ENCODE results near the gene MSI2.
"Not testable (repeated sequence)": the region's sequence is repeated elsewhere in the genome, so short reads cannot be mapped to it uniquely, and the experiment has no call there.

MSI2 gene

GRCh38 chr17:57255776-57256681, at the start of gene MSI2:
MSI2 (plus strand) TSS chr17:57256523; CDS start chr17:57256743, 220 bp downstream.
- no peak for FAIRE-seq

- FAIRE-seq = no peak
Observed at GRCh38 chr17:57206928-57207327, 49.4 kb upstream of the MSI2 start.

- no peak for FAIRE-seq
Observed at GRCh38 chr17:57207396-57207795, 48.9 kb upstream of the MSI2 start.

- no peak for FAIRE-seq
Observed at GRCh38 chr17:57210224-57210553, 46.1 kb upstream of the MSI2 start.

GRCh38 chr17:57210972-57211411, 45.3 kb upstream of the MSI2 start:
- FAIRE-seq = no peak

GRCh38 chr17:57211543-57211942, 44.8 kb upstream of the MSI2 start:
- FAIRE-seq = no peak

GRCh38 chr17:57213180-57213825, 43.0 kb upstream of the MSI2 start:
- no peak for FAIRE-seq

GRCh38 chr17:57215317-57215716, 41.0 kb upstream of the MSI2 start:
- FAIRE-seq = no peak

GRCh38 chr17:57221366-57222350, 34.7 kb upstream of the MSI2 start:
- FAIRE-seq = no peak

GRCh38 chr17:57222422-57222821, 33.9 kb upstream of the MSI2 start:
- not testable (repeated sequence) for FAIRE-seq

GRCh38 chr17:57225127-57225526, 31.2 kb upstream of the MSI2 start:
- no peak for FAIRE-seq

- FAIRE-seq = no peak
Observed at GRCh38 chr17:57226793-57227192, 29.5 kb upstream of the MSI2 start.

- no peak for FAIRE-seq
Observed at GRCh38 chr17:57228911-57229310, 27.4 kb upstream of the MSI2 start.

GRCh38 chr17:57234061-57234738, 22.1 kb upstream of the MSI2 start:
- no peak for FAIRE-seq

GRCh38 chr17:57234739-57235092, 21.6 kb upstream of the MSI2 start:
- FAIRE-seq = no peak

GRCh38 chr17:57235124-57235523, 21.2 kb upstream of the MSI2 start:
- no peak for FAIRE-seq

GRCh38 chr17:57236686-57237299, 19.5 kb upstream of the MSI2 start:
- no peak for FAIRE-seq

- no peak for FAIRE-seq
Observed at GRCh38 chr17:57240648-57241047, 15.7 kb upstream of the MSI2 start.

- no peak for FAIRE-seq
Observed at GRCh38 chr17:57242148-57242547, 14.2 kb upstream of the MSI2 start.

- no peak for FAIRE-seq
Observed at GRCh38 chr17:57243171-57243622, 13.1 kb upstream of the MSI2 start.

GRCh38 chr17:57245786-57246185, 10.5 kb upstream of the MSI2 start:
- no peak for FAIRE-seq

- no peak for FAIRE-seq
Observed at GRCh38 chr17:57246257-57246656, 10.1 kb upstream of the MSI2 start.

Measured in islet of Langerhans (tissue), 1 donor.